Activated T-cell treated with anti-CD3 and anti-CD28 coated beads, Interleukin-2, amount 50 U/mL, for 24 hours (primary cell): ENCODE results near the gene OSBPL5.

ENCODE experiments used
- DNase-seq: peaks from one replicate; pipeline ENCODE4 v3.0.0-alpha.2; 2020
- H3K27ac Mint-ChIP-seq: 2 replicates; pipeline ENCODE4 v1.8.0; 2020; ENCODE audit warnings: mild to moderate bottlenecking, mixed read lengths
- H3K27me3 Mint-ChIP-seq: 2 replicates; pipeline ENCODE4 v1.8.0; 2020; ENCODE audit warnings: mixed read lengths
- H3K36me3 Mint-ChIP-seq: 2 replicates; pipeline ENCODE4 v1.8.0; 2020; ENCODE audit warnings: low read depth, mixed read lengths
- H3K4me1 Mint-ChIP-seq: 2 replicates; pipeline ENCODE4 v1.8.0; 2020; ENCODE audit warnings: low read depth, mixed read lengths
- H3K4me3 Mint-ChIP-seq: 2 replicates; pipeline ENCODE4 v1.8.0; 2020; ENCODE audit warnings: mild to moderate bottlenecking, moderate library complexity, mixed read lengths
- H3K9me3 Mint-ChIP-seq: 2 replicates; pipeline ENCODE4 v1.8.0; 2020; ENCODE audit warnings: mixed read lengths

OSBPL5 gene

GRCh38 chr11:3146612-3147256, 18.4 kb downstream of the OSBPL5 start:
- DNase-seq, result no peak
- no peaks in the 10 kb centered on the region for H3K9me3 Mint-ChIP-seq

GRCh38 chr11:3145206-3145520, 19.9 kb downstream of the OSBPL5 start:
- H3K27me3 Mint-ChIP-seq, result no peaks in the 10 kb centered on the region
- H3K9me3 Mint-ChIP-seq, result no peaks in the 10 kb centered on the region
- no peaks in the 10 kb centered on the region for H3K36me3 Mint-ChIP-seq
- no peak overlapping the region for H3K4me3 Mint-ChIP-seq
- peak overlapping the region; percentile 26 for H3K27ac Mint-ChIP-seq
- no peaks in the 10 kb centered on the region for H3K4me1 Mint-ChIP-seq
- no peak for DNase-seq

More at GRCh38 chr11:3146612-3147256, 18.4 kb downstream of the OSBPL5 start:
- no peak overlapping the region for H3K27ac Mint-ChIP-seq
- no peaks in the 10 kb centered on the region for H3K36me3 Mint-ChIP-seq
- no peak overlapping the region for H3K4me3 Mint-ChIP-seq
- H3K27me3 Mint-ChIP-seq, result no peaks in the 10 kb centered on the region
- H3K4me1 Mint-ChIP-seq, result no peaks in the 10 kb centered on the region

GRCh38 chr11:3144296-3145205, 20.6 kb downstream of the OSBPL5 start:
- Mint-ChIP-seq H3K4me3 (no peak overlapping the region), H3K9me3 (no peaks in the 10 kb centered on the region), H3K36me3 (no peaks in the 10 kb centered on the region), H3K4me1 (no peaks in the 10 kb centered on the region), H3K27me3 (no peaks in the 10 kb centered on the region), H3K27ac (peak overlapping the region; percentile 26)
- no peak for DNase-seq

- no peak for DNase-seq
- Mint-ChIP-seq H3K9me3 (no peaks in the 10 kb centered on the region), H3K27ac (no peak overlapping the region), H3K4me3 (no peak overlapping the region), H3K27me3 (no peaks in the 10 kb centered on the region), H3K4me1 (no peaks in the 10 kb centered on the region), H3K36me3 (no peaks in the 10 kb centered on the region)
Observed at GRCh38 chr11:3143136-3143880, 21.8 kb downstream of the OSBPL5 start.

- no peak for DNase-seq
- H3K9me3 Mint-ChIP-seq, result no peaks in the 10 kb centered on the region
- no peaks in the 10 kb centered on the region for H3K27me3 Mint-ChIP-seq
- no peaks in the 10 kb centered on the region for H3K36me3 Mint-ChIP-seq
- H3K4me3 Mint-ChIP-seq, result no peak overlapping the region
- no peak overlapping the region for H3K27ac Mint-ChIP-seq
- peaks cover 1% of the 10 kb centered on the region for H3K4me1 Mint-ChIP-seq
Observed at GRCh38 chr11:3140291-3140603, 24.9 kb downstream of the OSBPL5 start.

- Mint-ChIP-seq H3K4me1 (peaks cover 1% of the 10 kb centered on the region), H3K36me3 (no peaks in the 10 kb centered on the region), H3K27ac (no peak overlapping the region), H3K4me3 (no peak overlapping the region), H3K9me3 (no peaks in the 10 kb centered on the region), H3K27me3 (no peaks in the 10 kb centered on the region)
- no peak for DNase-seq
Observed at GRCh38 chr11:3139481-3140290, 25.4 kb downstream of the OSBPL5 start.

- H3K36me3 Mint-ChIP-seq, result no peaks in the 10 kb centered on the region
- no peak overlapping the region for H3K27ac Mint-ChIP-seq
- no peaks in the 10 kb centered on the region for H3K27me3 Mint-ChIP-seq
- H3K9me3 Mint-ChIP-seq, result no peaks in the 10 kb centered on the region
- DNase-seq, result no peak
- H3K4me3 Mint-ChIP-seq, result no peak overlapping the region
- peaks cover 1% of the 10 kb centered on the region for H3K4me1 Mint-ChIP-seq
Observed at GRCh38 chr11:3139086-3139440, 26.0 kb downstream of the OSBPL5 start.

- DNase-seq, result no peak
- Mint-ChIP-seq H3K27me3 (no peaks in the 10 kb centered on the region), H3K4me1 (peaks cover 1% of the 10 kb centered on the region), H3K9me3 (no peaks in the 10 kb centered on the region), H3K4me3 (no peak overlapping the region), H3K27ac (no peak overlapping the region), H3K36me3 (no peaks in the 10 kb centered on the region)
Observed at GRCh38 chr11:3138178-3139085, 26.7 kb downstream of the OSBPL5 start.

- H3K36me3 Mint-ChIP-seq, result no peaks in the 10 kb centered on the region
- H3K4me1 Mint-ChIP-seq, result peaks cover 1% of the 10 kb centered on the region
- H3K27ac Mint-ChIP-seq, result no peak overlapping the region
- no peak for DNase-seq
- H3K4me3 Mint-ChIP-seq, result no peak overlapping the region
- no peaks in the 10 kb centered on the region for H3K27me3 Mint-ChIP-seq
- no peaks in the 10 kb centered on the region for H3K9me3 Mint-ChIP-seq
Observed at GRCh38 chr11:3137486-3138177, 27.5 kb downstream of the OSBPL5 start.

- H3K27ac Mint-ChIP-seq, result no peak overlapping the region
- H3K27me3 Mint-ChIP-seq, result no peaks in the 10 kb centered on the region
- H3K9me3 Mint-ChIP-seq, result no peaks in the 10 kb centered on the region
- no peaks in the 10 kb centered on the region for H3K36me3 Mint-ChIP-seq
- DNase-seq, result no peak
- H3K4me3 Mint-ChIP-seq, result no peak overlapping the region
- peaks cover 1% of the 10 kb centered on the region for H3K4me1 Mint-ChIP-seq
Observed at GRCh38 chr11:3136546-3137455, 28.3 kb downstream of the OSBPL5 start.

- no peak overlapping the region for H3K27ac Mint-ChIP-seq
- H3K4me3 Mint-ChIP-seq, result no peak overlapping the region
- no peaks in the 10 kb centered on the region for H3K36me3 Mint-ChIP-seq
- no peaks in the 10 kb centered on the region for H3K9me3 Mint-ChIP-seq
- DNase-seq, result no peak
- no peaks in the 10 kb centered on the region for H3K27me3 Mint-ChIP-seq
- peaks cover 1% of the 10 kb centered on the region for H3K4me1 Mint-ChIP-seq
Observed at GRCh38 chr11:3135481-3136440, 29.3 kb downstream of the OSBPL5 start.
